NOMO-1 treated with dmso at 0.1 percent for 144 hours (cell line): ENCODE results near the gene BTBD9.

ENCODE experiments used
- DNase-seq: peaks from one replicate; lab custom pipeline; 2025; ENCODE audit not compliant: unreplicated experiment; lab: John Stamatoyannopoulos, UW

Gene BTBD9

GRCh38 chr6:38599261-38599660, 40.5 kb downstream of the BTBD9 start:
- DNase-seq = no peak

- no peak for DNase-seq
Observed at GRCh38 chr6:38593998-38594665, 45.6 kb downstream of the BTBD9 start.

- DNase-seq = no peak
Observed at GRCh38 chr6:38593409-38593808, 46.3 kb downstream of the BTBD9 start.

- DNase-seq = no peak
Observed at GRCh38 chr6:38591439-38591838, 48.3 kb downstream of the BTBD9 start.

- no peak for DNase-seq
Observed at GRCh38 chr6:38589367-38589720, 50.4 kb downstream of the BTBD9 start.

GRCh38 chr6:38588631-38589366, 50.9 kb downstream of the BTBD9 start:
- no peak for DNase-seq

- no peak for DNase-seq
Observed at GRCh38 chr6:38587766-38588362, 51.9 kb downstream of the BTBD9 start.

- DNase-seq = no peak
Observed at GRCh38 chr6:38586992-38587391, 52.7 kb downstream of the BTBD9 start.

GRCh38 chr6:38584731-38585130, 55.0 kb downstream of the BTBD9 start:
- no peak for DNase-seq

- DNase-seq = no peak
Observed at GRCh38 chr6:38583523-38583922, 56.2 kb downstream of the BTBD9 start.

GRCh38 chr6:38580030-38580429, 59.7 kb downstream of the BTBD9 start:
- no peak for DNase-seq

- no peak for DNase-seq
Observed at GRCh38 chr6:38579010-38579628, 60.6 kb downstream of the BTBD9 start.

- no peak for DNase-seq
Observed at GRCh38 chr6:38578075-38578474, 61.7 kb downstream of the BTBD9 start.

- no peak for DNase-seq
Observed at GRCh38 chr6:38577492-38577891, 62.2 kb downstream of the BTBD9 start.

- DNase-seq = no peak
Observed at GRCh38 chr6:38573801-38574395, 65.8 kb downstream of the BTBD9 start.

GRCh38 chr6:38572186-38572813, 67.4 kb downstream of the BTBD9 start:
- no peak for DNase-seq

GRCh38 chr6:38571721-38572120, 68.0 kb downstream of the BTBD9 start:
- DNase-seq = no peak

GRCh38 chr6:38570750-38571149, 69.0 kb downstream of the BTBD9 start:
- DNase-seq = no peak

- DNase-seq = no peak
Observed at GRCh38 chr6:38567436-38567835, 72.3 kb downstream of the BTBD9 start.

- no peak for DNase-seq
Observed at GRCh38 chr6:38566295-38567030, 73.3 kb downstream of the BTBD9 start.
